ENCODE results near the gene TBATA. TPM values are rescaled to one million over a fixed set of nuclear protein-coding genes. Genes with fewer than 3 reads are reported as not detected.

Gene TBATA
- total and polyA plus RNA-seq, 2 of the 8 experiments (the other 6 are each of a cell fraction or from before 2014, with no cell fraction given): not detected

GRCh38 chr10:70776455-70777005, 8.6 kb downstream of the TBATA start (continued):
- TF ChIP-seq KDM4A (IDR thresholded peaks at IDR 0.05; ENCODE audit: low read depth, low read length, severe bottlenecking) (no peak), KDM1A (IDR thresholded peaks at IDR 0.05; ENCODE audit: borderline replicate concordance, low read length) (no peak), POU5F1 (IDR thresholded peaks at IDR 0.05; ENCODE audit: low read depth, low read length) (no peak), SAP30 (IDR thresholded peaks at IDR 0.05; ENCODE audit: insufficient read depth, insufficient replicate concordance, low read length) (no peak), SIN3A (conservative IDR thresholded peaks at IDR 0.05 in 1 of 2, IDR thresholded peaks at IDR 0.05 in 1 of 2; ENCODE audit: low read depth in 1 of 2, low read length in 2 of 2) (no peak), CHD1 (IDR thresholded peaks at IDR 0.05; ENCODE audit: low read depth, low read length) (no peak)

Data from H1 (cell line).